Liver (tissue), 9 donors: Measurements from ENCODE around the gene NCAM2. TPM values are rescaled to one million over a fixed set of nuclear protein-coding genes. Genes with fewer than 3 reads are reported as not detected.

Experiments
- DNase-seq: peaks from one replicate; pipeline ENCODE4 v3.0.0-alpha.2; 2017; ENCODE audit warnings: low spot score
- H3K27ac ChIP-seq, 2 donors: one replicate each; pipeline ENCODE4 v1.7.0; 2013; ENCODE audit warnings: inconsistent platforms in 2 of 2, low read length in 2 of 2, control low read depth in 1 of 2, low read depth in 1 of 2, mild to moderate bottlenecking in 1 of 2
- H3K27me3 ChIP-seq, 4 donors: one replicate each; pipeline versions ENCODE4 v1.6.1 to v1.7.0; 2013; ENCODE audit warnings: low read length in 3 of 4, inconsistent platforms in 1 of 4, mild to moderate bottlenecking in 1 of 4, moderate library complexity in 1 of 4; ENCODE audit not compliant: control insufficient read depth in 4 of 4, insufficient read depth in 4 of 4
- H3K36me3 ChIP-seq, 4 donors: one replicate each; pipeline versions ENCODE4 v1.6.1 to v1.7.0; 2013; ENCODE audit warnings: low read length in 3 of 4, mild to moderate bottlenecking in 3 of 4, low read depth in 1 of 4, moderate library complexity in 1 of 4; ENCODE audit not compliant: control insufficient read depth in 4 of 4, insufficient read depth in 3 of 4
- H3K4me1 ChIP-seq, 4 donors: one replicate each; pipeline versions ENCODE4 v1.6.1 to v1.7.0; 2013; ENCODE audit warnings: low read length in 3 of 4, mild to moderate bottlenecking in 3 of 4, moderate library complexity in 1 of 4; ENCODE audit not compliant: control insufficient read depth in 4 of 4, insufficient read depth in 4 of 4
- H3K4me3 ChIP-seq, 3 donors: one replicate each; pipeline versions ENCODE4 v1.6.1 to v1.7.0; 2013; ENCODE audit warnings: low read length in 3 of 3, control low read depth in 1 of 3, low read depth in 1 of 3, mild to moderate bottlenecking in 1 of 3
- H3K9ac ChIP-seq, 2 donors: one replicate each; pipeline ENCODE4 v1.7.0; 2013; ENCODE audit warnings: low read length in 2 of 2, mild to moderate bottlenecking in 2 of 2, moderate library complexity in 2 of 2, control low read depth in 1 of 2, low read depth in 1 of 2
- H3K9me3 ChIP-seq, 4 donors: one replicate each; pipeline versions ENCODE4 v1.6.1 to v1.7.0; 2013; ENCODE audit warnings: low read length in 3 of 4; ENCODE audit not compliant: control insufficient read depth in 4 of 4
- EGR1 ChIP-seq, 2 donors: IDR thresholded peaks; 2 replicates each; pipeline ENCODE4 v1.6.1; 2016 to 2018; ENCODE audit warnings: antibody characterized with exemption in 2 of 2, low read depth in 2 of 2
- FOXA1 ChIP-seq: IDR thresholded peaks from 2 replicates; pipeline ENCODE4 v1.6.1; 2016; ENCODE audit warnings: antibody characterized with exemption
- FOXA2 ChIP-seq: IDR thresholded peaks from 2 replicates; pipeline ENCODE4 v1.6.1; 2016; ENCODE audit warnings: antibody characterized with exemption
- GABPA ChIP-seq, 2 donors: IDR thresholded peaks in 1 of 2; conservative IDR thresholded peaks in 1 of 2; 2 replicates each; pipeline ENCODE4 v1.6.1; 2016; ENCODE audit warnings: antibody characterized with exemption in 2 of 2, mild to moderate bottlenecking in 1 of 2, moderate library complexity in 1 of 2
- HNF4A ChIP-seq, 2 donors: conservative IDR thresholded peaks; 2 replicates each; pipeline ENCODE4 v1.6.1; 2016; ENCODE audit warnings: antibody characterized with exemption in 2 of 2, mild to moderate bottlenecking in 2 of 2
- HNF4G ChIP-seq: IDR thresholded peaks from 2 replicates; pipeline ENCODE4 v1.6.1; 2016; ENCODE audit warnings: antibody characterized with exemption
- JUND ChIP-seq, 2 donors: IDR thresholded peaks; 2 replicates each; pipeline ENCODE4 v1.6.1; 2016; ENCODE audit warnings: antibody characterized with exemption in 2 of 2
- NR2F2 ChIP-seq: IDR thresholded peaks from 2 replicates; pipeline ENCODE4 v1.6.1; 2016; ENCODE audit warnings: antibody characterized with exemption
- RAD21 ChIP-seq, 2 donors: IDR thresholded peaks; 2 replicates each; pipeline ENCODE4 v1.6.1; 2016; ENCODE audit warnings: antibody characterized with exemption in 2 of 2, mild to moderate bottlenecking in 2 of 2
- RXRA ChIP-seq, 2 donors: IDR thresholded peaks; 2 replicates each; pipeline ENCODE4 v1.6.1; 2017 to 2018; ENCODE audit warnings: antibody characterized with exemption in 2 of 2, mild to moderate bottlenecking in 1 of 2
- SP1 ChIP-seq: IDR thresholded peaks from 2 replicates; pipeline ENCODE4 v1.6.1; 2018; ENCODE audit warnings: antibody characterized with exemption, mild to moderate bottlenecking
- TAF1 ChIP-seq: conservative IDR thresholded peaks from 2 replicates; pipeline ENCODE4 v1.6.1; 2016; ENCODE audit warnings: antibody characterized with exemption, mild to moderate bottlenecking
- YY1 ChIP-seq: IDR thresholded peaks from 2 replicates; pipeline ENCODE4 v1.6.1; 2016; ENCODE audit warnings: antibody characterized with exemption, mild to moderate bottlenecking
- WGBS: extraction: QIAGEN DNeasy Blood & Tissue Kit; methylation state at CpG from one replicate; pipeline ENCODE4 v1.1.7; 2013; 5-methylcytosine and 5-hydroxymethylcytosine counted together
- polyA plus RNA-seq, 2 donors: library from polyadenylated mRNA; stranded (reverse) in 1 of 2; unstranded in 1 of 2; fragments of 200-250 nt in 1 of 2; fragments of >200 nt in 1 of 2; fragmentation: Nextera tagmentation in 1 of 2; extraction: Ambion mirVana in 1 of 2; gene quantifications; one replicate each; pipeline versions ENCODE4 v1.2.1 to v1.2.3, GENCODE V29; 2013 to 2015
- total RNA-seq, 2 donors: library from RNA; depleted of rRNA; stranded (reverse); fragments of >200 nt; gene quantifications; one replicate each; pipeline ENCODE4 v1.2.3, GENCODE V29; 2014
- TF ChIP-seq, protein P1 (sequence below): fragments of 150-350 bp; IDR thresholded peaks from 2 replicates; pipeline ENCODE4 v1.5.1; 2017; ENCODE audit warnings: improper control_type of control experiment, low read depth, low read length; ENCODE audit not compliant: missing input control
- TF ChIP-seq, protein P2 (sequence below): IDR thresholded peaks from 2 replicates; pipeline ENCODE4 v1.6.1; 2016; ENCODE audit warnings: antibody characterized with exemption
- TF ChIP-seq, protein P3 (sequence below): IDR thresholded peaks from 2 replicates; pipeline ENCODE4 v1.6.1; 2016; ENCODE audit warnings: antibody characterized with exemption
- TF ChIP-seq, protein P4 (sequence below): IDR thresholded peaks from 2 replicates; pipeline ENCODE4 v1.6.1; 2016; ENCODE audit warnings: antibody characterized with exemption, mild to moderate bottlenecking
- TF ChIP-seq, protein P5 (sequence below): IDR thresholded peaks from 2 replicates; pipeline ENCODE4 v1.6.1; 2016; ENCODE audit warnings: antibody characterized with exemption
- donor health status: healthy.
- donor health status: healthy.
- donor health status: healthy.
- donor health status: healthy.
- donor health status: healthy.

Gene NCAM2
- total and polyA plus RNA-seq, 4 donors: 0.06 to 0.51 (median 0.24) TPM

DNA sequence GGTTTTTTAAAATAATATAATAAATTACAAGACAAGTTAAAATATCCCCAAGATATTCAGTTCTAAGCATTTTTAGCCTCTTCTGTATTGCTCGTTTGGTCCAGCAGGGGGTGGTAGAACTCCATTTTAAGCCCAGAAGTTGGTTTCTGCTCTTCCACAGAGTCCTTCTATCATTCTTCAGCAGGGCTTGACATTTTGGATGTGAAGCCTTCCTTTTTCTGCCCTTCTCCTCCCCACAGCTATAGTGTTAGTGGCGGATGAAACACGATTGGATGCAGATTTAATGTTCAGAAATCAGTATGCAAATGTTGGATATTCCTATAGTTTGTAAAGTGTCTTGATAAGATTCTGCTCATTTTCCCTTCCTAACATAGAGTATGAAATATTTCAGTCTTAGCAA is 1.4 kb downstream of the NCAM2 start:
- H3K4me1 ChIP-seq: peaks cover 0 to 10% (median 3%) of the 10 kb centered on the region in 4 donors
- no peak overlapping the region for H3K4me3 ChIP-seq
- TF ChIP-seq RAD21 (IDR thresholded peaks at IDR 0.05) (peak; percentile 75 to 78), RXRA (IDR thresholded peaks at IDR 0.05) (no peak), FOXA2 (no peak), JUND (IDR thresholded peaks at IDR 0.05) (no peak), HNF4A (conservative IDR thresholded peaks at IDR 0.05) (no peak)
- TF ChIP-seq, protein P1, sequence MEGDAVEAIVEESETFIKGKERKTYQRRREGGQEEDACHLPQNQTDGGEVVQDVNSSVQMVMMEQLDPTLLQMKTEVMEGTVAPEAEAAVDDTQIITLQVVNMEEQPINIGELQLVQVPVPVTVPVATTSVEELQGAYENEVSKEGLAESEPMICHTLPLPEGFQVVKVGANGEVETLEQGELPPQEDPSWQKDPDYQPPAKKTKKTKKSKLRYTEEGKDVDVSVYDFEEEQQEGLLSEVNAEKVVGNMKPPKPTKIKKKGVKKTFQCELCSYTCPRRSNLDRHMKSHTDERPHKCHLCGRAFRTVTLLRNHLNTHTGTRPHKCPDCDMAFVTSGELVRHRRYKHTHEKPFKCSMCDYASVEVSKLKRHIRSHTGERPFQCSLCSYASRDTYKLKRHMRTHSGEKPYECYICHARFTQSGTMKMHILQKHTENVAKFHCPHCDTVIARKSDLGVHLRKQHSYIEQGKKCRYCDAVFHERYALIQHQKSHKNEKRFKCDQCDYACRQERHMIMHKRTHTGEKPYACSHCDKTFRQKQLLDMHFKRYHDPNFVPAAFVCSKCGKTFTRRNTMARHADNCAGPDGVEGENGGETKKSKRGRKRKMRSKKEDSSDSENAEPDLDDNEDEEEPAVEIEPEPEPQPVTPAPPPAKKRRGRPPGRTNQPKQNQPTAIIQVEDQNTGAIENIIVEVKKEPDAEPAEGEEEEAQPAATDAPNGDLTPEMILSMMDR: peak; percentile 58
- H3K36me3 ChIP-seq: no peaks in the 10 kb centered on the region
- peaks cover 0 to 12% (median 6%) of the 10 kb centered on the region in 4 donors for H3K27me3 ChIP-seq
- no peak for DNase-seq
- no peaks in the 10 kb centered on the region for H3K9me3 ChIP-seq
- no peak overlapping the region for H3K9ac ChIP-seq
- no peak overlapping the region for H3K27ac ChIP-seq
- 23% methylated on average over 3 of the region's 3 CpGs for WGBS

DNA sequence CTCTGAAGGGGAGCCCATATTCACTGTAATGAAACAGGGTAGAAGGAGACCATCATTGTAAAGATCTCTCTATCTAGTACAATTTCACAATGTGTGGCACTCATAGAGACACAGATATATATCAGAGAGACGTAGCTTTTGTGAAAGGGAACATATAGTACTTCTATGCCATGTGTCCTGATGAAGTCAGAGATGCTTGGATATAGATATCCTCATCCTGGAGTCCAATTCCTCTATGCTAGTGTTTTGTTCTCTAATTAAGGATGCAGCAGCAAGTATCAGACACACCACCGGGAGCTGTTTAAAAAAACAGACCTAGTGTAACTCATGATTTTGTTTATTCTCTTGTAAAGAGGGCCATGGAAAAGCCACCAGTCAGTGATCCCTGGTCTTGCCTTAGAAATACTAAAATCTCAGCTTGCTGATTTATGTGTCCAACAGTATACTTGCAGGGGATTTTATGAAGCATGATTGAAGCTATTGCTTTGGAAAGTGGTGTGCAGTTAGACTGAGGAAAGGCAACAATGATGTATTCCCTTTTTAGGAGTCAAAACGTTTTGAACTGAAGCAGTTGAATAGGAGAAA is 2.5 kb downstream of the NCAM2 start:
- Histone ChIP-seq H3K4me1 (peaks cover 0 to 10% (median 3%) of the 10 kb centered on the region in 4 donors), H3K9ac (no peak overlapping the region), H3K9me3 (no peaks in the 10 kb centered on the region), H3K27ac (no peak overlapping the region), H3K4me3 (no peak overlapping the region), H3K36me3 (no peaks in the 10 kb centered on the region), H3K27me3 (peaks cover 0 to 12% (median 6%) of the 10 kb centered on the region in 4 donors)
- no peak for DNase-seq
- TF ChIP-seq FOXA2: no peak
- no peak for TF ChIP-seq HNF4G
- no peak for TF ChIP-seq GABPA (IDR thresholded peaks at IDR 0.05 in 1 of 2, conservative IDR thresholded peaks at IDR 0.05 in 1 of 2)
- no peak for TF ChIP-seq TAF1
- TF ChIP-seq NR2F2: no peak
- TF ChIP-seq, protein P1: no peak
- TF ChIP-seq RXRA (IDR thresholded peaks at IDR 0.05): no peak
- TF ChIP-seq, protein P2, sequence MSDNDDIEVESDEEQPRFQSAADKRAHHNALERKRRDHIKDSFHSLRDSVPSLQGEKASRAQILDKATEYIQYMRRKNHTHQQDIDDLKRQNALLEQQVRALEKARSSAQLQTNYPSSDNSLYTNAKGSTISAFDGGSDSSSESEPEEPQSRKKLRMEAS: no peak
- no peak for TF ChIP-seq HNF4A (conservative IDR thresholded peaks at IDR 0.05)
- TF ChIP-seq RAD21 (IDR thresholded peaks at IDR 0.05): no peak
- TF ChIP-seq EGR1 (IDR thresholded peaks at IDR 0.05; ENCODE audit: low read depth in 2 of 2): no peak
- TF ChIP-seq, protein P3, sequence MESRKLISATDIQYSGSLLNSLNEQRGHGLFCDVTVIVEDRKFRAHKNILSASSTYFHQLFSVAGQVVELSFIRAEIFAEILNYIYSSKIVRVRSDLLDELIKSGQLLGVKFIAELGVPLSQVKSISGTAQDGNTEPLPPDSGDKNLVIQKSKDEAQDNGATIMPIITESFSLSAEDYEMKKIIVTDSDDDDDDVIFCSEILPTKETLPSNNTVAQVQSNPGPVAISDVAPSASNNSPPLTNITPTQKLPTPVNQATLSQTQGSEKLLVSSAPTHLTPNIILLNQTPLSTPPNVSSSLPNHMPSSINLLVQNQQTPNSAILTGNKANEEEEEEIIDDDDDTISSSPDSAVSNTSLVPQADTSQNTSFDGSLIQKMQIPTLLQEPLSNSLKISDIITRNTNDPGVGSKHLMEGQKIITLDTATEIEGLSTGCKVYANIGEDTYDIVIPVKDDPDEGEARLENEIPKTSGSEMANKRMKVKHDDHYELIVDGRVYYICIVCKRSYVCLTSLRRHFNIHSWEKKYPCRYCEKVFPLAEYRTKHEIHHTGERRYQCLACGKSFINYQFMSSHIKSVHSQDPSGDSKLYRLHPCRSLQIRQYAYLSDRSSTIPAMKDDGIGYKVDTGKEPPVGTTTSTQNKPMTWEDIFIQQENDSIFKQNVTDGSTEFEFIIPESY: no peak
- no peak for TF ChIP-seq SP1
- TF ChIP-seq, protein P4, sequence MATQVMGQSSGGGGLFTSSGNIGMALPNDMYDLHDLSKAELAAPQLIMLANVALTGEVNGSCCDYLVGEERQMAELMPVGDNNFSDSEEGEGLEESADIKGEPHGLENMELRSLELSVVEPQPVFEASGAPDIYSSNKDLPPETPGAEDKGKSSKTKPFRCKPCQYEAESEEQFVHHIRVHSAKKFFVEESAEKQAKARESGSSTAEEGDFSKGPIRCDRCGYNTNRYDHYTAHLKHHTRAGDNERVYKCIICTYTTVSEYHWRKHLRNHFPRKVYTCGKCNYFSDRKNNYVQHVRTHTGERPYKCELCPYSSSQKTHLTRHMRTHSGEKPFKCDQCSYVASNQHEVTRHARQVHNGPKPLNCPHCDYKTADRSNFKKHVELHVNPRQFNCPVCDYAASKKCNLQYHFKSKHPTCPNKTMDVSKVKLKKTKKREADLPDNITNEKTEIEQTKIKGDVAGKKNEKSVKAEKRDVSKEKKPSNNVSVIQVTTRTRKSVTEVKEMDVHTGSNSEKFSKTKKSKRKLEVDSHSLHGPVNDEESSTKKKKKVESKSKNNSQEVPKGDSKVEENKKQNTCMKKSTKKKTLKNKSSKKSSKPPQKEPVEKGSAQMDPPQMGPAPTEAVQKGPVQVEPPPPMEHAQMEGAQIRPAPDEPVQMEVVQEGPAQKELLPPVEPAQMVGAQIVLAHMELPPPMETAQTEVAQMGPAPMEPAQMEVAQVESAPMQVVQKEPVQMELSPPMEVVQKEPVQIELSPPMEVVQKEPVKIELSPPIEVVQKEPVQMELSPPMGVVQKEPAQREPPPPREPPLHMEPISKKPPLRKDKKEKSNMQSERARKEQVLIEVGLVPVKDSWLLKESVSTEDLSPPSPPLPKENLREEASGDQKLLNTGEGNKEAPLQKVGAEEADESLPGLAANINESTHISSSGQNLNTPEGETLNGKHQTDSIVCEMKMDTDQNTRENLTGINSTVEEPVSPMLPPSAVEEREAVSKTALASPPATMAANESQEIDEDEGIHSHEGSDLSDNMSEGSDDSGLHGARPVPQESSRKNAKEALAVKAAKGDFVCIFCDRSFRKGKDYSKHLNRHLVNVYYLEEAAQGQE: no peak
- TF ChIP-seq, protein P5, sequence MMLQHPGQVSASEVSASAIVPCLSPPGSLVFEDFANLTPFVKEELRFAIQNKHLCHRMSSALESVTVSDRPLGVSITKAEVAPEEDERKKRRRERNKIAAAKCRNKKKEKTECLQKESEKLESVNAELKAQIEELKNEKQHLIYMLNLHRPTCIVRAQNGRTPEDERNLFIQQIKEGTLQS: no peak
- TF ChIP-seq JUND (IDR thresholded peaks at IDR 0.05): no peak
- no peak for TF ChIP-seq FOXA1
- no peak for TF ChIP-seq YY1
- WGBS: 42% methylated on average over 3 of the region's 3 CpGs
